ENCODE data around the gene ATRNL1.

- TF ChIP-seq, protein P1, sequence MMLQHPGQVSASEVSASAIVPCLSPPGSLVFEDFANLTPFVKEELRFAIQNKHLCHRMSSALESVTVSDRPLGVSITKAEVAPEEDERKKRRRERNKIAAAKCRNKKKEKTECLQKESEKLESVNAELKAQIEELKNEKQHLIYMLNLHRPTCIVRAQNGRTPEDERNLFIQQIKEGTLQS (IDR thresholded peaks at IDR 0.05): no peak
- no peak for TF ChIP-seq POLR2AphosphoS5 (IDR thresholded peaks at IDR 0.05; ENCODE audit: low read depth, low read length)
- TF ChIP-seq SP1 (IDR thresholded peaks at IDR 0.05; ENCODE audit: low read depth): no peak
- no peak for TF ChIP-seq POLR2A (IDR thresholded peaks at IDR 0.05; ENCODE audit: borderline replicate concordance, extremely low read depth, insufficient read depth, insufficient read length)
- no peak for TF ChIP-seq EZH2 (IDR thresholded peaks at IDR 0.05)
- TF ChIP-seq SRF (IDR thresholded peaks at IDR 0.05; ENCODE audit: low read depth): no peak
Observed at GRCh38 chr10:115539142-115539762, 446.1 kb downstream of the ATRNL1 start.
